Subcutaneous adipose tissue (tissue), 4 donors: ENCODE data around the gene NKAIN2. TPM values are rescaled to one million over a fixed set of nuclear protein-coding genes. Genes with fewer than 3 reads are reported as not detected.

Experiments
- CTCF ChIP-seq: fragments of 450-650 bp; IDR thresholded peaks from one replicate; pipeline ENCODE4 v1.5.1; 2016; ENCODE audit warnings: low read depth, mild to moderate bottlenecking, control low read depth, antibody characterized with exemption, moderate library complexity
- total RNA-seq, 4 donors: library from RNA; depleted of rRNA; stranded (reverse); fragments of >200 nt; gene quantifications; one replicate each; pipeline ENCODE4 v1.1.0, GENCODE V29; 2016

Gene NKAIN2
- total RNA-seq, 4 donors from 2014 or later, result not detected

- no peak for TF ChIP-seq CTCF
Observed at GRCh38 chr6:124604719-124605118, 801.1 kb downstream of the NKAIN2 start.

- TF ChIP-seq CTCF, result no peak
Observed at GRCh38 chr6:124607119-124607627, 803.5 kb downstream of the NKAIN2 start.

- no peak for TF ChIP-seq CTCF
Observed at GRCh38 chr6:124613031-124613430, 809.4 kb downstream of the NKAIN2 start.

- no peak for TF ChIP-seq CTCF
Observed at GRCh38 chr6:124622351-124622750, 818.7 kb downstream of the NKAIN2 start.

GRCh38 chr6:124633655-124634054, 830.0 kb downstream of the NKAIN2 start:
- no peak for TF ChIP-seq CTCF

GRCh38 chr6:124640432-124640831, 836.8 kb downstream of the NKAIN2 start:
- TF ChIP-seq CTCF, result no peak

- TF ChIP-seq CTCF, result no peak
Observed at GRCh38 chr6:124655866-124656265, 852.2 kb downstream of the NKAIN2 start.
